ENCODE data around the gene UNC93B1.
"Not testable (repeated sequence)": the region's sequence is repeated elsewhere in the genome, so short reads cannot be mapped to it uniquely, and the experiment has no call there.

Gene UNC93B1

DNA sequence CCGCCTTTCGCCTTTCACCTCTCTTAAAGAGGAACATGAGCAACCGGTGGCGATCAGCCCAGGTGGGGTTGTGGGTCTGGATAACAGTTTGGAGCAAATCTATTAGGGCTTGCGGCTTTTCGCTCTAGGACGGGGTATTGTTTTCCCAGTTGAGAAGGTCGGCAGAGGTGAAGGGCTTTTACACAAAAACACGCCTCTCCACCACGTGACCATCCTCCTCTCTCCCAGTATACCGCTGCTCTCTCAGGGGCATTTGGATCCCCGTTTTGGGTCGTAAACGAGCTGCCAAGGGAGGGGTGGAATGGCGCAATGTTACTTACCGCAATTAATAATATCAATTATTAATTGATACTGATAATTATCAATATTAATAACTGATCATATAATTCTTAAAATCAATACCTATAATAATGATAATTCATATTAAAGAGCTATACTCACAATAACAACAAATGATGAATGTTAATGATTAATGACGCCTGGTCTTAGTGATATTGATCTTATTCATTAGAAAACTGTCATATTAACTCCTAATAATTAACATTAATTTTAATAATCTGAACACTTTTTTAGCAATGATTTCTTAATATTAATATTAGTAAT lies 21.5 kb downstream of the UNC93B1 start:
- not testable (repeated sequence) for DNase-seq

DNA sequence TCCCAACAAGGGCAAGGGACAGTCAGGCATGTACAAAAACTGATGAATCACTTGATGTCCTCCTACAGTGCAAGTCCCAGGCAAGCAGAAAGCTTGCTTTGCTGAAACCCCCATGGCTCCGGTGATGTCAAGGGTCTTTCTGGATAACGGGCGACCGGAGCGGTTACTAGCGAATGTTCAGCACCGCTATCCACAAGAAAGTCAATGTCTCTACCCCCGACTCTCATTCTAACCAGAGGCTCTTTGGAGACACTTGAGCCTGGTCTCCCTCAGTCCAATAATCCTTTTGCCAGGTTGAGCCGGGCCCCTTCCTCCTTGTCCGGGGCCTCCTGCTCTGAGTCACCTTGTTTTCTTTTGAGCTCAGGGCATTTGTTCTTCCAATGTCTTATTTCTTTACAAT lies 22.7 kb downstream of the UNC93B1 start:
- not testable (repeated sequence) for DNase-seq

DNA sequence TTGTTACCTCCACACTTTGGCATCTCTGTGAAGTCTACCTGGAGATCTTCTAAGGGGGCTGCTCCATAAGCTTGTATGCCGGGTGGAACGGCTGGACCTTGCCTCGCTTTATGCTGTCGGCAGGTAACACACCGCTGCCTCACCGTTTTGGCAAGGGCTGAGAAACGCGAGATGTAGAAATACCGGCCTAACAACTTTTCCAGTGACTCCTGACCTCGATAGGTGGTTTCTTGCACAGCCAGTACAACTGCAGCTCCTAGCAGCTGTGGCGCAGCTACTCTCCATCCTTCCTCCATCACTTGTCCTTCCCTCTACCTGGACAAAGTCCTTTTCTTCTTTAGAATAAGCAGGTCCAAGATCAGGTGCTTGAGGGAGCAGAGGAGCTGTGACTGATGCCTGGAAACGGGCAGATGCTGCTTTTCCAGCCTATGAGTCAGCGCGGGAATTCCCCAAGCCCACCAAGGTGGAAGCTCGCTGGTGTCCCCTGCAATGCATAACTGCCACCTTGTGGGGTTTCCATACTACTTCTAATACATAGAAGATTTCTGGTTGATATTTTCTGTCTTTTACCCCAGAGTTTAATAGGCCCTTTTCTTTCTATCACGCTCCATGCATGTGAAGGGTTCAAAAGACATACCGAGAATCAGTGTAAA lies 25.0 kb downstream of the UNC93B1 start:
- not testable (repeated sequence) for DNase-seq

- not testable (repeated sequence) for DNase-seq
Measured at GRCh38 chr11:67974746-67975145, 29.2 kb downstream of the UNC93B1 start.

- DNase-seq: not testable (repeated sequence)
Measured at GRCh38 chr11:67965830-67966348, 38.0 kb downstream of the UNC93B1 start.

GRCh38 chr11:67964746-67965145 lies 39.2 kb downstream of the UNC93B1 start:
- not testable (repeated sequence) for DNase-seq

- not testable (repeated sequence) for DNase-seq
Measured at GRCh38 chr11:67963879-67964278, 40.0 kb downstream of the UNC93B1 start.

GRCh38 chr11:67963217-67963616 lies 40.7 kb downstream of the UNC93B1 start:
- DNase-seq: not testable (repeated sequence)

- DNase-seq: not testable (repeated sequence)
Measured at GRCh38 chr11:67956236-67956635, 47.7 kb downstream of the UNC93B1 start.

DNA sequence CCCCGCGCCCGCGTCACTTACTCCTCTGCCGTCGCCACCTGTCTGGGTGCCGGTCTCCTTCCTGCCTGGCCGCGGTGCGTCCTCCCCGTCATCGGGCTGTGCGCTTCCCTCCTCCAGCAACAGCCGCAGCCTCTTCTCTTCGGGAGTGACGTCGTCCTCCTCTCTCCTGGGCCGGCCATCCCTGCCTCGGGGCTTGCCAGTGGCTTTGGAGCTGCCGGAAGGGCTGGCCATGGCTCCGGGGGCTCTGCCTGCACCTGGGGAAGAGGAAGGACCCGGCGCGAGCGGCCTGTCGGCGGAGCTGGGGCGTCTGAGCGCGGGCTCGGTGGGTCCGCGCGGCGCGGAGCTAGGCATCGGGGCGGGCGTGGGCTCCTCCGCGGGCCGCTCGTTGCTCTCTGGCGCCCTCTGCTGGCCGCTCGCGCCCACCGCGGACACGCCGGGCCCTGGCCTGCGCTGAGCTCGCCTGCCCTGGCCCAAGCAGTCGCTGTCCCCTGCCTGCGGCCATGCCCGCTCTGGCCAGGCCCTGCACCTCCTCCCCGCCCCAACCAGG lies 48.4 kb downstream of the UNC93B1 start:
- peak; percentile 83 for DNase-seq

GRCh38 chr11:67954971-67955370 lies 48.9 kb downstream of the UNC93B1 start:
- DNase-seq: not testable (repeated sequence)

- DNase-seq: not testable (repeated sequence)
Measured at GRCh38 chr11:67954251-67954650, 49.6 kb downstream of the UNC93B1 start.

DNA sequence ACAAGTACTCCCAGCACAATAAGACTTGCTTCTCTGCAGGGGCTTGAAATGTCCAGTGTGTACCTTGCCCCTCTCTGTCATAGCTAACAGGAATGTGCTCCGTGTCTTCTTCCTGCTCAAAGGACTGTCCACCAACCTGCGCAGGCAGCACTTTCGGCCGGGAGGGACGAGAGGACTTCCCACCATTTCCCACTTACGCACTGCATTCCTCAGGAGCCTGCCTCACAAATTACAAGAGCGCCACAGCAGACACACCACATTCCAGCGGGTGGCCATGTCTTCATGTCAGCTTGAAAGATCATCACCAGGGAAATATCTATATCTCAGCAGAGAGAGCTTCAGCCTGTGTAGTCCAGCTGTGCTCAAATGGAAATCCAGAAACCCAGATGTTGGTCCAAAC lies 53.2 kb downstream of the UNC93B1 start:
- not testable (repeated sequence) for DNase-seq

DNA sequence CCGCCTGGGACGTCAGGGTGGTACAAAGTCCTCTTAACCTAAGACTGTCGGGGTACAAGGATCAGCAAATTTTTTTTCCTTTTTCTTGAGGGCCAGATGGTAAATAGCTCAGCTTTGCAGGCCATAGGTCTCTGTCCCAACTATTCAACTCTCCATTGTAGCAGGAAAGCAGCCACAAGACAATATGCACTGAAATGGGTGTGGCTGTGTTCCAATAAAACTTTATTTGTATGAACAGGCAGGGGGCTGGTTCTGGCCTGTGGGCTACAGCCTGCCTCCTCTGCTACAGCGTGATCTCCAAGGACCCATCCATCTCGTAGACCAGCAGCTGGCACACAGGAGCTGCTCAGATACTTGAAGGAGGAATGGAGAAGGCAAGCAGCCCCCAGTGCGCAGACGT lies 56.1 kb downstream of the UNC93B1 start:
- not testable (repeated sequence) for DNase-seq

GRCh38 chr11:67946403-67946802 lies 57.5 kb downstream of the UNC93B1 start:
- DNase-seq: not testable (repeated sequence)

GRCh38 chr11:67943406-67943805 lies 60.5 kb downstream of the UNC93B1 start:
- not testable (repeated sequence) for DNase-seq

Data from stimulated activated CD4-positive, alpha-beta T cell treated with anti-CD3 and anti-CD28 coated beads, Interleukin-12 subunit alpha, Interleukin-12 subunit beta, amount 100 ng/mL, for 4 hours (primary cell).